Liver (tissue), 9 donors: Measurements from ENCODE around the gene ZC3H13. TPM values are rescaled to one million over a fixed set of nuclear protein-coding genes. Genes with fewer than 3 reads are reported as not detected.

Source experiments
- DNase-seq: peaks from one replicate; pipeline ENCODE4 v3.0.0-alpha.2; 2017; ENCODE audit warnings: low spot score
- H3K27ac ChIP-seq, 2 donors: one replicate each; pipeline ENCODE4 v1.7.0; 2013; ENCODE audit warnings: inconsistent platforms in 2 of 2, low read length in 2 of 2, control low read depth in 1 of 2, low read depth in 1 of 2, mild to moderate bottlenecking in 1 of 2
- H3K27me3 ChIP-seq, 4 donors: one replicate each; pipeline versions ENCODE4 v1.6.1 to v1.7.0; 2013; ENCODE audit warnings: low read length in 3 of 4, inconsistent platforms in 1 of 4, mild to moderate bottlenecking in 1 of 4, moderate library complexity in 1 of 4; ENCODE audit not compliant: control insufficient read depth in 4 of 4, insufficient read depth in 4 of 4
- H3K36me3 ChIP-seq, 4 donors: one replicate each; pipeline versions ENCODE4 v1.6.1 to v1.7.0; 2013; ENCODE audit warnings: low read length in 3 of 4, mild to moderate bottlenecking in 3 of 4, low read depth in 1 of 4, moderate library complexity in 1 of 4; ENCODE audit not compliant: control insufficient read depth in 4 of 4, insufficient read depth in 3 of 4
- H3K4me1 ChIP-seq, 4 donors: one replicate each; pipeline versions ENCODE4 v1.6.1 to v1.7.0; 2013; ENCODE audit warnings: low read length in 3 of 4, mild to moderate bottlenecking in 3 of 4, moderate library complexity in 1 of 4; ENCODE audit not compliant: control insufficient read depth in 4 of 4, insufficient read depth in 4 of 4
- H3K4me3 ChIP-seq, 3 donors: one replicate each; pipeline versions ENCODE4 v1.6.1 to v1.7.0; 2013; ENCODE audit warnings: low read length in 3 of 3, control low read depth in 1 of 3, low read depth in 1 of 3, mild to moderate bottlenecking in 1 of 3
- H3K9ac ChIP-seq, 2 donors: one replicate each; pipeline ENCODE4 v1.7.0; 2013; ENCODE audit warnings: low read length in 2 of 2, mild to moderate bottlenecking in 2 of 2, moderate library complexity in 2 of 2, control low read depth in 1 of 2, low read depth in 1 of 2
- H3K9me3 ChIP-seq, 4 donors: one replicate each; pipeline versions ENCODE4 v1.6.1 to v1.7.0; 2013; ENCODE audit warnings: low read length in 3 of 4; ENCODE audit not compliant: control insufficient read depth in 4 of 4
- ATF3 ChIP-seq: IDR thresholded peaks from 2 replicates; pipeline ENCODE4 v1.6.1; 2016; ENCODE audit warnings: antibody characterized with exemption
- CTCF ChIP-seq: fragments of 150-350 bp; IDR thresholded peaks from 2 replicates; pipeline ENCODE4 v1.5.1; 2017; ENCODE audit warnings: improper control_type of control experiment, low read depth, low read length; ENCODE audit not compliant: missing input control
- EGR1 ChIP-seq, 2 donors: IDR thresholded peaks; 2 replicates each; pipeline ENCODE4 v1.6.1; 2016 to 2018; ENCODE audit warnings: antibody characterized with exemption in 2 of 2, low read depth in 2 of 2
- FOXA1 ChIP-seq: IDR thresholded peaks from 2 replicates; pipeline ENCODE4 v1.6.1; 2016; ENCODE audit warnings: antibody characterized with exemption
- FOXA2 ChIP-seq: IDR thresholded peaks from 2 replicates; pipeline ENCODE4 v1.6.1; 2016; ENCODE audit warnings: antibody characterized with exemption
- GABPA ChIP-seq, 2 donors: IDR thresholded peaks in 1 of 2; conservative IDR thresholded peaks in 1 of 2; 2 replicates each; pipeline ENCODE4 v1.6.1; 2016; ENCODE audit warnings: antibody characterized with exemption in 2 of 2, mild to moderate bottlenecking in 1 of 2, moderate library complexity in 1 of 2
- HNF4A ChIP-seq, 2 donors: conservative IDR thresholded peaks; 2 replicates each; pipeline ENCODE4 v1.6.1; 2016; ENCODE audit warnings: antibody characterized with exemption in 2 of 2, mild to moderate bottlenecking in 2 of 2
- HNF4G ChIP-seq: IDR thresholded peaks from 2 replicates; pipeline ENCODE4 v1.6.1; 2016; ENCODE audit warnings: antibody characterized with exemption
- JUND ChIP-seq, 2 donors: IDR thresholded peaks; 2 replicates each; pipeline ENCODE4 v1.6.1; 2016; ENCODE audit warnings: antibody characterized with exemption in 2 of 2
- MAX ChIP-seq: IDR thresholded peaks from 2 replicates; pipeline ENCODE4 v1.6.1; 2016; ENCODE audit warnings: antibody characterized with exemption
- NR2F2 ChIP-seq: IDR thresholded peaks from 2 replicates; pipeline ENCODE4 v1.6.1; 2016; ENCODE audit warnings: antibody characterized with exemption
- RAD21 ChIP-seq, 2 donors: IDR thresholded peaks; 2 replicates each; pipeline ENCODE4 v1.6.1; 2016; ENCODE audit warnings: antibody characterized with exemption in 2 of 2, mild to moderate bottlenecking in 2 of 2
- REST ChIP-seq: IDR thresholded peaks from 2 replicates; pipeline ENCODE4 v1.6.1; 2016; ENCODE audit warnings: antibody characterized with exemption, mild to moderate bottlenecking
- RXRA ChIP-seq, 2 donors: IDR thresholded peaks; 2 replicates each; pipeline ENCODE4 v1.6.1; 2017 to 2018; ENCODE audit warnings: antibody characterized with exemption in 2 of 2, mild to moderate bottlenecking in 1 of 2
- SP1 ChIP-seq: IDR thresholded peaks from 2 replicates; pipeline ENCODE4 v1.6.1; 2018; ENCODE audit warnings: antibody characterized with exemption, mild to moderate bottlenecking
- TAF1 ChIP-seq: conservative IDR thresholded peaks from 2 replicates; pipeline ENCODE4 v1.6.1; 2016; ENCODE audit warnings: antibody characterized with exemption, mild to moderate bottlenecking
- YY1 ChIP-seq: IDR thresholded peaks from 2 replicates; pipeline ENCODE4 v1.6.1; 2016; ENCODE audit warnings: antibody characterized with exemption, mild to moderate bottlenecking
- ZBTB33 ChIP-seq: IDR thresholded peaks from 2 replicates; pipeline ENCODE4 v1.6.1; 2016; ENCODE audit warnings: antibody characterized with exemption
- WGBS: extraction: QIAGEN DNeasy Blood & Tissue Kit; methylation state at CpG from one replicate; pipeline ENCODE4 v1.1.7; 2013; 5-methylcytosine and 5-hydroxymethylcytosine counted together
- polyA plus RNA-seq, 2 donors: library from polyadenylated mRNA; stranded (reverse) in 1 of 2; unstranded in 1 of 2; fragments of 200-250 nt in 1 of 2; fragments of >200 nt in 1 of 2; fragmentation: Nextera tagmentation in 1 of 2; extraction: Ambion mirVana in 1 of 2; gene quantifications; one replicate each; pipeline versions ENCODE4 v1.2.1 to v1.2.3, GENCODE V29; 2013 to 2015
- total RNA-seq, 2 donors: library from RNA; depleted of rRNA; stranded (reverse); fragments of >200 nt; gene quantifications; one replicate each; pipeline ENCODE4 v1.2.3, GENCODE V29; 2014
- donor health status: healthy.
- donor health status: healthy.
- donor health status: healthy.
- donor health status: healthy.
- donor health status: healthy.

ZC3H13 gene
- total and polyA plus RNA-seq, 4 donors = 10.0 to 62.1 (median 28.9) TPM

- TF ChIP-seq EGR1 (IDR thresholded peaks at IDR 0.05; ENCODE audit: low read depth in 2 of 2) = no peak
- no peak for TF ChIP-seq NR2F2
- TF ChIP-seq GABPA (IDR thresholded peaks at IDR 0.05 in 1 of 2, conservative IDR thresholded peaks at IDR 0.05 in 1 of 2) = no peak
- TF ChIP-seq RXRA (IDR thresholded peaks at IDR 0.05) = no peak
- TF ChIP-seq REST = no peak
- TF ChIP-seq HNF4A (conservative IDR thresholded peaks at IDR 0.05) = no peak
- TF ChIP-seq YY1 = no peak
- TF ChIP-seq TAF1 = no peak
- TF ChIP-seq SP1 = no peak
- no peak for TF ChIP-seq HNF4G
- TF ChIP-seq MAX = no peak
- TF ChIP-seq RAD21 (IDR thresholded peaks at IDR 0.05) = no peak
- DNase-seq = no peak
- no peak overlapping the region for H3K27ac ChIP-seq
- H3K9me3 ChIP-seq = no peaks in the 10 kb centered on the region
- no peaks in the 10 kb centered on the region for H3K27me3 ChIP-seq
- no peak overlapping the region for H3K9ac ChIP-seq
- 91% methylated on average over 1 of the region's 1 CpG for WGBS
- H3K36me3 ChIP-seq = peaks cover 4 to 16% (median 12%) of the 10 kb centered on the region in 4 donors
- peaks cover 0 to 28% (median 19%) of the 10 kb centered on the region in 4 donors for H3K4me1 ChIP-seq
- no peak overlapping the region for H3K4me3 ChIP-seq
Measured at GRCh38 chr13:45995245-45995644, 57.3 kb downstream of the ZC3H13 start.

- Histone ChIP-seq H3K27ac (no peak overlapping the region), H3K36me3 (peaks cover 4 to 11% (median 8%) of the 10 kb centered on the region in 4 donors), H3K4me3 (no peak overlapping the region), H3K9ac (no peak overlapping the region), H3K4me1 (peaks cover 0 to 28% (median 19%) of the 10 kb centered on the region in 4 donors), H3K9me3 (no peaks in the 10 kb centered on the region), H3K27me3 (no peaks in the 10 kb centered on the region)
- DNase-seq = no peak
- 46% methylated on average over 2 of the region's 2 CpGs for WGBS
- no peak for TF ChIP-seq RAD21 (IDR thresholded peaks at IDR 0.05)
- TF ChIP-seq FOXA2 = no peak
- TF ChIP-seq MAX = no peak
- no peak for TF ChIP-seq FOXA1
- TF ChIP-seq RXRA (IDR thresholded peaks at IDR 0.05) = no peak
- no peak for TF ChIP-seq CTCF
- no peak for TF ChIP-seq REST
- TF ChIP-seq NR2F2 = no peak
- TF ChIP-seq ATF3 = no peak
- no peak for TF ChIP-seq GABPA (IDR thresholded peaks at IDR 0.05 in 1 of 2, conservative IDR thresholded peaks at IDR 0.05 in 1 of 2)
- TF ChIP-seq HNF4G = no peak
- no peak for TF ChIP-seq SP1
- no peak for TF ChIP-seq JUND (IDR thresholded peaks at IDR 0.05)
- no peak for TF ChIP-seq TAF1
- no peak for TF ChIP-seq YY1
- TF ChIP-seq EGR1 (IDR thresholded peaks at IDR 0.05; ENCODE audit: low read depth in 2 of 2) = no peak
- TF ChIP-seq HNF4A (conservative IDR thresholded peaks at IDR 0.05) = no peak
- no peak for TF ChIP-seq ZBTB33
Measured at GRCh38 chr13:45994752-45995151, 57.8 kb downstream of the ZC3H13 start.
